Measurements from ENCODE around the gene DNAJC17. TPM values are rescaled to one million over a fixed set of nuclear protein-coding genes. Genes with fewer than 3 reads are reported as not detected.

Gene DNAJC17
- polyA plus RNA-seq, 4 donors, result 38.0 to 45.4 (median 41.7) TPM

DNA sequence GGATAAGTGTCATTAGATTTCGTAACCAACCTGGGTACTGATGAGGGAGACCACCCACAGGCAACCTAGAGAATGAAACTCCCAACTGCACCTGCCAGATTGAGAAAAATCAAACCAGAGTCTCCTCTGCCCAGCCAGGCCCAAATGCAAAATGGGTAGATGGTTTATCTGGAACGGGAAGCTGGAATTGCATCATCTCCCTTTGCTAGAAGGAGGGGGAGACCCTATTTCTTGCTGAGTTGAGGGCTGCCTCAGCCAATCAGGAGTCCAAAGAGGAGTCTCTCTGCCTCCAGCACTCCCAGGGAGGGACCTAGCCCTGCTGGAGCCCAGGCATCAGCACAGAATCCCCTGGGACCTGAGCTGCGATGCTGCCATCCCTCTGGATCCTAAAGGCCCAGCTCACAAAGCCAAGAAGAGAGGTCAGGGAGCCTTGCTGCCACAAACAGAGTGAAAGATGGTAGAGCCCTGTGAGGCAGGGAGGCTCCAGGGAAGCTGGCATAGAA lies 60.3 kb downstream of the DNAJC17 start:
- no peak for DNase-seq (ENCODE audit: low read depth in 4 of 4, low spot score in 2 of 4)

DNA sequence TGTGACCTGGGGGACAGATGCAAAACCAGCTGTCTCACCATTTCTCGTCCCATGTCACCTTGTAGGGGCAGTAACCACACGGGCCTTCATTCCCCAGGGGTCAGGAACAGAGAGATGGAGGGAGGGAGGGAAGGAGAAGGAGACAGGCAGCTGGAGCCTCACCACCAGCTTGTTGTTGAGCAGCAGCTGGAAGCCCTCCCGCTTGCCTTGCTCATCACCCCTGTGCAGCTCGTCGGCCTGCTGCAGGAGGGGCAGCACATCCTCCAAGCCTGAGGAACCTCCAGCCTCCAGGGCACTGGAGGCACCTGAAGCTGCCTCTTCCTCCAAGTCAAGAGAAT lies 62.5 kb downstream of the DNAJC17 start:
- DNase-seq (ENCODE audit: low read depth in 4 of 4, low spot score in 2 of 4), result no peak

DNA sequence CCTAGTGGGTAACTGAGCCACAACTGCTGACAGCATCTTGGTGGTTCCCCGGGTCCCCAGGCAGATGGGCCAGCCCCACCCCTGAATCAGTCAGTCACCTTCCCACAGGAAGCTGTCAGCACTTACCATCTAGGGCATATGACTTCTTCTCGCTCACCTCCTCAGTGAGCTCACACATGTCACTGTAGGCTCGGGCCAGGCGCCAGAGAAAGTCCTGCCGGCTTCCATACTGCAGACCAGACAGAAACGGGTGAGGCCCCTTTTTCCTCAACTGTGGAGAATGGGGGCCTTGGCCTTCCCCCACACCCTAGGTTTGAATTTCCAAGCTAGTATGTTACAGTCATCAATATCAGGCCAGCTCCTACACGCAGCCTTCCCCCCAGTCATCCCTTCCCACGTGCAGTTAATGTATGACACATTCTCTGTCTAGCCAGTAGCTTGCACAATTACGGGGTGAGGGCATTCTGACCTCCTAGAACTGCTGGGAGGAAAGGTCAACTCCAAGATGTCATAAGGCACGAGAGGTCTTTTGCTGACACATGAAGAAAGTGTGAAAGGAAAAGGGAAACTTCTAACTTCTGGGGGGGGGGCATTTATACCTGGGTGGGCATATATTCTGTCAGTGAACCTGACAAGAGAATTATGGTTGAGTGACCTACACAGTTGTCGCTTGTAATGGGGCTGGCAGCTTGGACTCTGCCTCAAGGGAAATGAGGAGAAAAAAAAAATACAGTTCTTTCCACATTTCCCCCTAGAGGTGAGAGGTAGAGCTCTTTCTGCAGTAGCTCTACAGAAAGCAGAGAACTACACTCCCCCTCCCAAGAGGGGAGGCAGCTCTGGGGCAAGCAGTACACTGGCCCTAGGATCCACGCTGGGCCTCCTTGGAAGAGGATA lies 63.1 kb downstream of the DNAJC17 start:
- no peak for DNase-seq (ENCODE audit: low read depth in 4 of 4, low spot score in 2 of 4)

DNA sequence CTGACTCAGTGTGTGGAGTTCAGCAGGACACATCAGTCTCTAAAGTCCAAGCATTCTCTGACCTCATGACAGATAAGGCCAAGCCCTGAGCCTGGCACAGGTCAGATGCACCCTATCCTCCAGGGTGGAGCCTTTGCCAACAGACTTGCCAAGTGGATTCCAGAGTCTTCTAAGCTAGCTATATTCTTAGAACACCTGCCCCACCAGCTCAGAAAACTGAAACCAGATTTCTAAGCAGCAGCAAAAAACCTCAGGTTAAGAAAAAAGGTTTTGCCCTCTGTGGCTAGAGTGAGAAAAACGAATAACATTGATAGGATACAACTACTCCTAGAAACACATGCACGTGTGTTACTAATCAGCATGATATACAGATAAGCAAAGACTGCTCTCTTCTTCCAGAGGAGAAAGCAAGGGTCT lies 63.8 kb downstream of the DNAJC17 start:
- DNase-seq (ENCODE audit: low read depth in 4 of 4, low spot score in 2 of 4), result no peak

DNA sequence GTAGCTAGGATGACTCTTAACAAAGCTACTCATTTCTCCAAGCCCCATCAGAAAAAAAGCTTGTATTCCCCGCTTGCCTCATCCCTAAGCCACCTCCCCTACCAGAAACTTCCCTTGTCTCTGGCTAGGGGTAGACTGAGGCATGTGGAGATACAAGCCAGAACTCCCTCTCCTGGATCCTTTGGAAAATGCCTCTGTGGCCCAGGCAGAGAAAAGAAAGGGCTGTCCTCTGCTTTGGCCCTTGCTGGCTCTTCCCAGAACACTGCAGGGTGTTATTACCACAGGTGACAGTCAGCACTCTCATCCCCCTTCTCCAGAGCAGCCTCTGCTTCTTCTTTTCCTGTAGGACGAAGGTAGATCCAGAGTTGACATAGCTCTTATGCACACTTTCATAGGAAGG lies 67.4 kb downstream of the DNAJC17 start:
- no peak for DNase-seq (ENCODE audit: low read depth in 4 of 4, low spot score in 2 of 4)

DNA sequence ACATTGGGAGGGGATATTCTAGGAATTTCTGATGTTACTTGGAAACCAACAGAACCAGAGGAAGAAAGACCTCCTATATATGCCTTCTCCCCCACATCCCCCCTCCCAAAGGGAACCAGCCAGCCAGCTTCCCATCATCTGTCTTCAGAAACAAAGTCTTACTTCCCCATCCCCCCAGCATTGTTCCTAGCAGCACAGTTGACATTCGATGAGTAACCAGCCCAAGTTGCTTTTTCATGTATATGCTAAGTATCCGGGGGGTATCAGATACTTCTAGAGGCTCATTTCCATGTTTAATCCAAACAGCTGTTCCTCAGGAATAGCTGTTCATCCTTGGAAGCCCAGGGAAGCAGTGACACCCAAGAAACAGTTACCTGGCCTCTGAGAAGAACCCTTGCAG lies 68.2 kb downstream of the DNAJC17 start:
- no peak for DNase-seq (ENCODE audit: low read depth in 4 of 4, low spot score in 2 of 4)

DNA sequence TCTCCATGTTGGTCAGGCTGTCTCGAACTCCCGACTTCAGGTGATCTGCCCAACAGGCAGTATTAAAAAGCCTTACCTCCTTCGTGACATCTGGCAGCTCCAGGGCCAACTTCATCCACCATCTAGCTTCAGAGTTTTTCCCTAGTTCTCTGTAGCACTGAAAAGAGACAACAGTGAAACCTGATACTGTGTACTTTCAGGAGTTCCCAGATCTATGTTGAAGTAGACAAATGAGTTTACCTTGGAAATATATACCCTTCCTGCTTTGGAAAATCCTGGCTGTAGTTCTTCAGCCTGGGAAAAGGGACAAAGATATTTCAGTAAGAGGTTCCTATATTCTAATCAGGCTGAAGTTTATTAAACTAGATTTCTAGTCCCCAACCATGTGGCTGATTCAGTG lies 70.2 kb downstream of the DNAJC17 start:
- no peak for DNase-seq (ENCODE audit: low read depth in 4 of 4, low spot score in 2 of 4)

DNA sequence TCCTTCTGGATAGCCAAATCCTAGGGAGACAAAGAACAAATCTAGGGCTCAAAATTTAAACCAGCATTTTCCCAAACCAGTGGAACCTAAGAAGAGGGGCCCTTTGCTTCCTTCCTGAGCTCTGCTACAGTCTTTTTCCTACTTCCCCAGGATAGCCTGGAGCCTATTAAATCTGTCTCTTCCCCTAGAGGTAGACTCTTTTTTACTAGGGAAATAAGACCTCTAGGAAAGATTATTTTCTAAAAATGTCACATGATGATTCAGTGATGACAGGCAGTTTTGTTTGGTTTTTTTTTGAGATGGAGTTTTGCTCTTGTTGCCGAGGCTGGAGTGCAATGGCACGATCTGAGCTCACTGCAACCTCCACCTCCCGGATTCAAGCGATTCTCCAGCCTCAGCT lies 70.7 kb downstream of the DNAJC17 start:
- no peak for DNase-seq (ENCODE audit: low read depth in 4 of 4, low spot score in 2 of 4)

DNA sequence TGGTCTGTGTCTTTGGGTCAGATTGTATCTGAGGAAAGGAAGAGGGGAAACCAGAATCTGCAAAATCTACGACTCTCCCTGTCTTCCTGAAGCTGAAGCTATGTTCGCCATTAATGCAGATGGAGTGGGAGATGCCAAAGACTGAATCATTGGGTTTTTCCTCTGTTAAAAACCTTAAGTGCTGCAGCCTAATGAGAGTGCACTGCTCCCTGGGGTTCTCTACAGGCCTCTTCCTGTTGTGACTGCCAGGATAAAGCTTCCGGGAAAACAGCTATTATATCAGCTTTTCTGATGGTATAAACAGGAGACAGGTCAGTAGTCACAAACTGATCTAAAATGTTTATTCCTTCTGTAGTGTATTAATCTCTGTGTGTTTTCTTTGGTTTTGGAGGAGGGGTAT lies 76.2 kb downstream of the DNAJC17 start:
- no peak for DNase-seq (ENCODE audit: low read depth in 4 of 4, low spot score in 2 of 4)

DNA sequence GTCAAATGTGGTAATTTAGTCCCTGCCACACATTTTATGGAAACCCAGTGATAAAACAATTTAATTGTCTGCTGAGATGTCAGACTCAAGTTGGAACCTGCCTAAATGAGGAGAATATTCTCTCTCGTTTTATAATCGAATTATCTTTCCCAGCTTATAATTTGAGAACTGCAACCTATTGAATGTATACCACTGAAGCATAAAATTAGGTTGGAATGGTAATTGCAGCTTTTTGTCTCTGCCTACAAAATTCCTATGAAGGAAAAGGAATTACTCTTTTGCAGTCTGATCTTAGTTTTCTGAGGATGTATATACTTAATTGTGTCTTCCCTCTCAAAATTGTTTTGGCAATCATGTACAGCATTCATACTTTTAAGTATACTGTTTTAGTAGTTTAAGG lies 83.4 kb downstream of the DNAJC17 start:
- no peak for DNase-seq (ENCODE audit: low read depth in 4 of 4, low spot score in 2 of 4)

DNA sequence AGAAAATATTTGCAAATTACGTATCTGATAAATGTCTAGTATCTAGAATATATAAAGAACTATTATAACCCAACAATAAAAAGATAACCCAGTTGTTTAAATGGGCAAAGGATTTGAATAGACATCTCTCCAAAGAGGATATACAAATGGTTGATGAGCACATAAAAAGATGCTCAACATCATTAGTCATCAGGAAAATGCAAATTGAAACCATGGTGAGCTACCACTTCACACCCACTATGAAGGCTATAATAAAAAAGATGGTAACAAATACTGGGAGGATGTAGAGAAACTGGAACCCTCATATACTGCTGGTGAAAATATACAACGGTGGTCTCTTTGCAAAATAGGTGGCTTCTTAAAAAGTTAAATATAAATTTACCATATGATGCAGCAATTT lies 84.3 kb downstream of the DNAJC17 start:
- no peak for DNase-seq (ENCODE audit: low read depth in 4 of 4, low spot score in 2 of 4)

DNA sequence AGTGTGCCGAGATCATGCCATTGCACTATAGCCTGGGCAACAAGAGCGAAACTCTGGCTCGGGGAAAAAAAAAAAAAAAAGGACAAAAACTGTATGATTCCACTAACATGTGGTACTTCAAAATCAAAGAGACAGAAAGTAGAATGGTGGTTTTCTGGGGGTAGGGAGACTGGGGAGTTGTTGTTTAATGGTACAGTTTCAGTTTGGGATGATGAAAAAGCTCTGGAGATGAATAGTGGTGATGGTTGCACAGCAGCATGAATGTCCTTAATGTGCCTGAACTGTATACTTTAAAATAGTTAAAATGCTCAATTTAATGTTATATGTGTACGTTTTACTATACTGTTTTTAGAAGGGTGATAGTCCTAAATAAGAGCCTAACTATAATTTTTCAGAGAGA lies 84.9 kb downstream of the DNAJC17 start:
- no peak for DNase-seq (ENCODE audit: low read depth in 4 of 4, low spot score in 2 of 4)

DNA sequence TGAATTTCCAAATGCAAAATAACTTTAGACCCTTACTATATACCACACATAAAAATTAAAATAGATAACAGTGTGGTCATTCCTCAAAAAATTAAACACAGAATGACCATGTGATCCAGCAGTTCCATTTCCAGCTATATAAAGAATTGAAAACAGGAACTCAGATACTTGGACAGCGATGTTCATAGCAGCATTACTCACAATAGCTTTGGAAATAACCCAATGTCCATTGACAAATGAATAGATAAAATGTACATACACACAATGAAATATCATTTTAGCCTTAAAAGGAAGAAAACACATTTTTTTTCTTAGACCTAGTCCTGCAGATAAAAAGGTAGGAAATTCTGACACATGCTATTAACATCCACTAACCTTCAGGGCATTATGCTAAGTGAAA lies 85.6 kb downstream of the DNAJC17 start:
- no peak for DNase-seq (ENCODE audit: low read depth in 4 of 4, low spot score in 2 of 4)

DNA sequence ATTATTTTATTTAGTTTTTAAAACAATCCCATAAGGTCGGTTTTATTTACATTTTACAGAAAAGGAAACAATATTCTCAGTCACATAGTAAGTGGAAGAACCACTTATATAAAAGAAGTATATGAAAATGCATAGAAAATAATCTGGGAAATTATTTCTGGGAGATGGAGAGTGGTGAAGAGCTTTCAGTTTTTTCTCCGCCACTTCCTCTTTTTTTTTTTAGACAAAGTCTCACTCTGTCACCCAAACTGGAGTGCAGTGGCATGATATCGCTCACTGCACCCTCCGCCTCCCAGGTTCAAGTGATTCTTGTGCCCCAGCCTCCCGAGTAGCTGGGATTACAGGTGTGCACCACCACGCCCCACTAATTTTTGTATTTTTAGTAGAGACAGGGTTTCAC lies 91.1 kb downstream of the DNAJC17 start:
- no peak for DNase-seq (ENCODE audit: low read depth in 4 of 4, low spot score in 2 of 4)

Other genes starting within 250 kb of the DNAJC17 start
- gene CCDC32, start 242.4 kb downstream of the DNAJC17 start, polyA plus RNA-seq (ENCODE audit: insufficient read length in 4 of 4), result 10 to 100 TPM; 22.4 to 28.8 (median 25.7) TPM
- 10 to 100 TPM in 3 of 4 donors, 1 to 10 TPM in 1; 9.8 to 14.3 (median 11.8) TPM for gene RPUSD2, start 238.2 kb downstream of the DNAJC17 start, polyA plus RNA-seq (ENCODE audit: insufficient read length in 4 of 4)
- 10 to 100 TPM; 14.6 to 28.5 (median 20.8) TPM for gene KNL1, start 213.2 kb downstream of the DNAJC17 start, polyA plus RNA-seq (ENCODE audit: insufficient read length in 4 of 4)
- gene RAD51, start 112.3 kb downstream of the DNAJC17 start, polyA plus RNA-seq (ENCODE audit: insufficient read length in 4 of 4), result 10 to 100 TPM; 12.5 to 14.0 (median 13.2) TPM
- gene RMDN3, start 52.2 kb downstream of the DNAJC17 start, polyA plus RNA-seq (ENCODE audit: insufficient read length in 4 of 4), result 10 to 100 TPM; 35.7 to 45.7 (median 43.2) TPM
- 10 to 100 TPM; 41.0 to 51.6 (median 47.2) TPM for gene GCHFR, start 43.4 kb downstream of the DNAJC17 start, polyA plus RNA-seq (ENCODE audit: insufficient read length in 4 of 4)
- gene C15orf62, start 37.5 kb downstream of the DNAJC17 start, polyA plus RNA-seq (ENCODE audit: insufficient read length in 4 of 4), result 1 to 10 TPM; 1.6 to 4.9 (median 3.2) TPM
- gene ZFYVE19, start 384 bp downstream of the DNAJC17 start, polyA plus RNA-seq (ENCODE audit: insufficient read length in 4 of 4), result 10 to 100 TPM; 24.9 to 34.9 (median 28.5) TPM
- under 1 TPM; 0.48 to 0.99 (median 0.70) TPM for gene PPP1R14D, start 21.2 kb upstream of the DNAJC17 start, polyA plus RNA-seq (ENCODE audit: insufficient read length in 4 of 4)
- gene SPINT1, start 36.6 kb upstream of the DNAJC17 start, polyA plus RNA-seq (ENCODE audit: insufficient read length in 4 of 4), result 10 to 100 TPM; 62.6 to 78.0 (median 69.5) TPM
- gene RHOV, start 66.8 kb upstream of the DNAJC17 start, polyA plus RNA-seq (ENCODE audit: insufficient read length in 4 of 4), result 1 to 10 TPM; 1.6 to 2.3 (median 1.8) TPM
- 10 to 100 TPM; 16.8 to 19.9 (median 18.7) TPM for gene VPS18, start 87.0 kb upstream of the DNAJC17 start, polyA plus RNA-seq (ENCODE audit: insufficient read length in 4 of 4)
- 1 to 10 TPM; 6.9 to 8.4 (median 8.0) TPM for gene DLL4, start 121.9 kb upstream of the DNAJC17 start, polyA plus RNA-seq (ENCODE audit: insufficient read length in 4 of 4)
- 1 to 10 TPM; 3.1 to 4.9 (median 3.8) TPM for gene CHAC1, start 146.0 kb upstream of the DNAJC17 start, polyA plus RNA-seq (ENCODE audit: insufficient read length in 4 of 4)